ENCODE measurements around the gene PITX1.
A peak's percentile ranks its signal among the peaks of the same experiment; 100 is the strongest.

The PITX1 gene

GRCh38 chr5:135040333-135041144 is 6.5 kb upstream of the PITX1 start:
- peak in 1 of 6 experiments; percentile 7 for DNase-seq

GRCh38 chr5:135040034-135040332 is 6.0 kb upstream of the PITX1 start:
- DNase-seq, result peak in 1 of 6 experiments; percentile 1

DNA sequence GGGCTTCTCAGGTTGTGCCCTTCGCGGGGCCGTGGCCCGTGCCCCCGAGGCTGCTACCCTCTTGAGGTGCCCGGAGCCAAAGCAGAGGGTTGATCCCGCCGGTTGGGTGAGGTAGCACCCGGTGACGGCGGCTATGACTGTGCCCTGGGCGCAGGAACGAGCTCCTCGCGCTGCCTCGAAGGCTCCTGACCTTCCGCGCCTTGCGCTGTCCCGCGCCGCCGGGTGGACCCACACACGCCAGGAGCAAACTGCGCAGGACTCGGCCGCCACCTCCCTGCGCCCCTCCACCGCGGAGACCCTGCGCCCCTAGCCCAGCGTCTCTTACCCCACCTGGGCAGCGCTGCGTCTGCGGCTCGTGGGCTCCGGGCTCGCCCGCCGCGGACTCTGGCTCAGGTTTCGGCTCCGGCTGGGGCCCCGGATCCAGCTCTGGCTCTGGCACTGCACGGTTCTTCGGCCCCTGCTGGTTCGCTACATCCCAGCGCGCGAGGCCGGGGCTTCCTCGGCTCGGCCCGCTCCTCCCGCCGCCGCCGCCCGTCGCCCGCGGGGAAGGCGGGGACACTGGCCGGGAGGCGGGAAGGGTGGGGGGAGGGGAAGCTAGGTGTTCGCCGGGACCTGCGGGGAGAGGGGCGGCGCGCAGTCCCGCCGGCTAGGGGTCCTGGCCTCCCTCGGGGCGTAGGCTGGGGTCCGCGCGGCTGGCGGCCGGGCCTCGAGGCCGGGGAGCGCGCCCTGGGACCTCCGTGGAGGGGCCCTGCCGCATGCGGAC is 5.4 kb upstream of the PITX1 start:
- peak in 1 of 6 experiments; percentile 15 for DNase-seq

DNA sequence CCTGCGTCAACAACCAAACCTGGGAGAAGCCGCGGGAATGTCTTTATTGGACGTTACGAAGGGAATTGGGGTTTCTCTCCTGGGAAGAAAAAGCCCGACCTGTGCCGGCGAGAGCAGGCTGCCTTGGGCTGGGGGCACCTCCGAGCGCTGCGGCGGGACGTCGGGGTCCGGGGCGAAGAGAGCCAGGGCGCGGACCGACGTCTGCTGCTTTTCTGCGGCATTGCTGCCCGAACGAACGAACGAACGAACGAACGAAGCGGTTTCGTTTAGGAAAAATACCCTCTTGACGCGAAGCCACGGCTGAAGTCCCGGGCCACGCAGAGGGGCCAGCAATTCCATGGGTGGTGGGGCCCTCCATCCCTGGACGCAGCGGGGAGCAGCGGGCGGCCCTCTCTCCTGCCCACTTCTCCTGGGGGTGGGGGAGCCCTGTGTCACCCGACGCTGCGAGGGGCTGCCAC is 4.8 kb upstream of the PITX1 start:
- no peak for DNase-seq

DNA sequence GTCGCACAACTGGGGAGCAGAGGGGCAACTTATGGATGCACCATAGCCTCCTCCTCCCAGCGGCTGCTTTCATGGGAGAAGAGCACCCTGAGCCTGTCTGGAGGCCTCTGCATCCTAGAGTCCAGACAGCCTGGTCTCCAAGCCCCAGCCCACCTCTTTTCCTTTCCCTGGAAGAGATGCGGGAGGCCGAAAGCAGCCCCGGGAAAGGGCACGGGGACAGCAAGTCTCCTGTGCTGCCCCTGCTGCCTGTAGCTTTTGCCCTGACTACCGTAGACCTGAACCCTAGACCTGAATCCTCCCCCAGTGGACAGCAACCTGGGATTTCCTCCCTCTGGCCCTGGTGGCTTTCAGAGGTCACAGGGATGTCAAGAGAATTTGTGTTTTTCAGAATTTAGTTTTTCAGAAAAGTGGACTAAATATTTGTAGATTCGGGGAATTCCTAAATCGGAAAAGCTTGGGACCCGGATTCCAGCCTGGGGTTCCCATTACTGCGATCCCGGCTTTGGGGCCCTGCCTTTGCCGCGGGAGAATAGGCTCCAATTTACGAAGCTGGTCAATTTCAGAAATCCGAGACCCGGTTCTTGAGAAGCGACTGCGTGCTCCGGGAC is 4.3 kb upstream of the PITX1 start:
- no peak for DNase-seq

DNA sequence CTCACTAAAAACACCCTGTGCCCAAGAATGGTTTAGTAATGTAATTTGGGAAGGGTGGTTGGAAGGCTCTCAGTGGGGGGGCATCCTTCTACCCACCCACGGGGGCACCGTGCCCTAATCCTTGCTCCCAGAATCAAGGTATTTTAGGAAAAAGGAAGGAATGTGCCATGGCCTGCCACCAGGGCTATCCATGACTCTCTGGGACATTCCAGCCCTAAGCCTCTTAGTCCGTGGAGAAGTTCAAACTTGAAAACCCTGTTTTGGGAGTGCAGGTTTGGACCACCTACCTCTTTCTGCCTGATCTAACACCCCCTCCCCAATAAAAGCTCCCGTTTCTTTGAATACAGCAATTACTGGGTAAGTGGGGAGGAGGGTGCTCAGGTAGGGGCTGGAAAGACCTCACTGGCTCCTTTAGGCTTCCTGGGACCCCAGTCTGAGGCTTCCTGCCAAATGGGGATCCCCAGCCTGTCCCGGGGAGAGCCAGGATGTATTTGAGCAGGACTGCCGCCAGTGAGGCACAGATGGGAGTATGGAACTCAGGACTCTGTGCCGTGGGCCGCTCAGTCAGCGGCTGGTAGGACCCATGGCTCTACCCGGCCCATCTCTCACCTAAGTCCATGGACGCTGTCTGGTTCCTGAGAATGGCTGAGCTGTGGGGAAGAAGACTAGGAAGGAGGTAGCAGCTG is 3.6 kb upstream of the PITX1 start:
- peak in 1 of 6 experiments; percentile 4 for DNase-seq

GRCh38 chr5:135036405-135036804 is 2.4 kb upstream of the PITX1 start:
- DNase-seq, result peak in 1 of 6 experiments; percentile 1

GRCh38 chr5:135035678-135036030 is 1.6 kb upstream of the PITX1 start:
- DNase-seq, result no peak

GRCh38 chr5:135034963-135035677 is 1.1 kb upstream of the PITX1 start:
- peak in 1 of 6 experiments; percentile 25 for DNase-seq

- peak in 3 of 6 experiments; percentile 2 to 25 (median 10) for DNase-seq
Measured at GRCh38 chr5:135034236-135034962, 371 bp upstream of the PITX1 start.

DNA sequence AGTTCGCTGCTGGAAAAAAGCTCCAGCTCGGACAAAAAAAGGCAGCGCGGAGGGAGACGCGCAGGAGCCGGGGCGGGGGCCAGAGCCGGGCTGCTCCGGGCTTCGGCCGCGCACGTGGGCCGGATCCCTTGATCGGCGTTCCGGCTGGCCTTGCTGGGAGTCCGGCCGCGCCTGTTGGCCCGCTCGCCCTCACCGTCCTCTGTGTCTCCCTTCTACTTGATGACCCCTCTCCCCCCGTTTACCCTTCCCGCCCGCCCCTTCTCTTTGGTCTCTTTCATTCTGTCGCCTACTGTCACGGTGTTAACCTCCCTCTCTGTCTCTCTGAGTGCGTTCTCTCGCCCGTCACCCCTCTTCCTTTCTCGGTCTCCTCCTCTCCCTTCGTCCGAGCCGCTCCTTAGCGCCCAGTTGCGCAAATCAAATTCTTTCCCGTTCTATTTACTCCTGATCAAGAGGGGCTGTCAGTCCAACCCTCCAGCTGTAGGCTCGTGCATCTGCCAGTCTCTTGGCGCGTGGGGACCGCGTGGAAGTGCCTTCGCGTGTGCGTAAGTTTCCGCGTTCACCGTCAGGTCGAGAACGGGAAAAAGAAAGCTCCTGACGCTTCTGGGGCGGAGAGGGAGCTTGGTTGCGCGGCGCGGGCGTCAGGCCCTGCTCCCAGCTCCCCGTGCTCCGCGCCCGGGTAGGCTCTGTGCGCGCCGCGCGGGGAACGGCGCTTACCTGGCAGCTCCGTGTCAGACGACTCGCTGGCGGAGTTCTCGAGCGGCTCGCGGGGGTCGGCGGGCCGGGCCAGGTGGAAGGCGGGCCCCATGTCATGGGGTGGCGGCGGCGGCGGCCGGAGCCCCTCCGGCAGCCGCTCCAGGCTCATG is 798 bp downstream of the PITX1 start:
- peak in 2 of 6 experiments; percentile 8 to 49 for DNase-seq

GRCh38 chr5:135032695-135032998 is 1.4 kb downstream of the PITX1 start:
- peak in 1 of 6 experiments; percentile 14 for DNase-seq

DNA sequence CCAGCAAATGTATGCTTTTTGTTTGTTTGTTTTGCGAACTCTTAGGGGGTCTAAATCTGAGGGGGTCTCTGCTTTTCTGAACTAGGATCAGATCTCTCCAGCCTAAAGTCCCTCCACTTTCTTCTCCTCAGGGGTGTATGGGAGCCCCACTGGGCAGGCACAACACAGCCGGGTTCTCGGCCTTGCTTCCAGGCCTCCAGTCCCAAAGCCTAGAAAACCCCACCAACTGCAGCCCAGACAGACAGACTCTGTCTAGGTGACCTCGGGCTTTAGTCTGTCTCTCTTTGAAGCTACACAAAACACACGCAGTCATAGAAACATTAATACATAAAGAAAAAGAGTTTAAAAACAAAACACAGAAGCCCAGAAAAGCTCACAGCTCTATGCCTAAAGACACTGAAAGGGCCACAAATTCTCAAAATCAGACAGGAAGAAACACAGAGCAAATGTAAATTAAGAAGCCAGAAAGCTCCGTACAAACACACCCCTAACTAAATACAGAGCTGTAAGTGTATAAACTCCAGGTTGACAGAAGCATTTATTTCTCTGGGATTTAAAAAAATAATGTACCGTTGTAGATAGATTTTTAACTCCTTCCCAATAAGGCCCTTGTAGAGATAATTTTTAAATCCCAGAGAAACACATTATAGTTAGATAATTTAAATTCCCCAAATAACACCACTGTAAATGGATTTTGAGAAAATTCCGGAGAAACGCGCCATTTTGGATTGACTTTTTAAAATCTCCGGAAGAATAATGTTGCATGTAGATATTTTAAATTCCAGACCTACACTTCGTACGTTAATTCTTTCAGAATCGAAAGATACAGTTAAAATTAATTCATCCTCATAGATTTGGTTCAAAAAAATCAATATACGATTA is 2.0 kb downstream of the PITX1 start:
- DNase-seq, result peak in 1 of 6 experiments; percentile 24

DNA sequence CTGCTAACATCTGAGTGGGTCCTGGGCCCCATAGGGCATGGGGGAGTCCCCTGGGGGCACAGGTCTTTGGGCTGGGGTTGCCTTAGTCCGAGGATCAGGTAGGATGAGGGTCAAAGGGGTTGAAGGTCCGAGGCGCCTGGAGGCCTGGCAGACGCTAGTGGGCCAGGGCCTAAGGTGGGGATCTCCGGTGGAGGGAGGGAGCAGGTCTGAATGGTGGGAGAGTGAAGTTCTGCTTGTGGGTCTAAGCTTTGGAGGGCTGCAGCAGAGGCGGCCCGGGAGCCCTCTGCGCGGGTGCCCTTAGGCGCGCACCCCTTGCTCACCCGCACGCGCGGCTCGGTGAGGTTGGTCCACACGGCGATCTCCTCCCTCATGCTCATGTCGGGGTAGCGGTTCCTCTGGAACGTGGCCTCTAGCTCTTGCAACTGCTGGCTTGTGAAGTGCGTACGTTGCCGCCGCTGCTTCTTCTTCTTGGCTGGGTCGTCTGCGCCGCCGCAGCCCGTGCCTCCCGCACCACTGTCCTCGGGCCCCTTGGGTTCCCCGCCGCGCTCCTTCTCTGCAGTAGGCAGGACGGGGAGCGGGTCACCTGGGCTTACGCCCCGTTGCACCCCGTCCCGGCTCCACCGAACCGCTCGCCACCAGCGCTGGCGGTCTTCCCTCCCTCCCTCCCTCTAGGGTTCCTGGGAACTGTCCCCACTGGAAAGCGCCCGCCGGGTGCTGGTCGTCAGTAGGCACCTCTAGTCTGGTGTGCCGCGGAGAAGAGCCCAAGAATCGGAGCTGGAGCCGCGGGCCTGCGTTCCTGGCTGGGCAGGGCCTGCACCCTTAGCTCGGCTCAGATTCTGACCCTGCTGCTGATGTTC is 2.8 kb downstream of the PITX1 start:
- peak in 1 of 6 experiments; percentile 24 for DNase-seq

DNA sequence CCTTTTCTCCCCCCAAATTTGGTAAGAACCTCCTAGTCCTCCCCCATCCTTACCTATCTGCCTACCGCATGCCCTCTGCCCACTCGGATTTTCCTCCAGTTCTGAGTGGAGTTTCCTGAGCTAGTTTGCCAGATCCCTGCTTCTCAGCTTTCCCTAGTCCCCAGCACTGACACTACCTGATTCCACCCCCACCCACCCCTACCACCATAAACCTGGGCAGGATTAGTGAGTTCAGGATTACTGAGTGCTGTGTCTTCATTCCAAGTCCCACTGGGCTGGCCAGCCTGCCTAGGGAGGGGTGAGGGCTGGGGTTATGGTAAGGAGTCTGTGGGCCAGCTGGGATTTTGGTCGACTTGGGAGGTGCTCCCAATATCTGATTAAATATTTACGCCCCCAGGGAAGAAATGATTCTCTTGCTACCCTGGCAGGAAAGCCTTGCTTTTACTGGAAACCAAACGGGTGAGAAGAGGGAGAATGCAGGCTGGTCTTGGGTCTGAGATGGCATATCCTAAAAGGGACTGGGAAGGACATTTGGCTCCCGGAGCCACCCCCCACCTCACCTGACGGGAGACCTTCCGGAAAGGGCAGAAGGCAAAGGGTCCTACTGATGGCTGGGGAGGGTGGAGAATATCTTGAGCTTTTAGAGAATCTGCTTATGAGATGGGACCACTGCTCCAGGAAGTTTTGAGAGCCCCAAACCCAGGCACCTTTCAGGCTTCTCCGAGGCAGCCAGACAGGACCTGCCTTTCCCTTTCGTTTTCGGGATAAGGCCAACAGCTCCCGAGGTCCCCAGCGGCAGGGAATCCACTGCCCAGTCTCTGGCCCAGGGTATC is 3.7 kb downstream of the PITX1 start:
- no peak for DNase-seq

DNA sequence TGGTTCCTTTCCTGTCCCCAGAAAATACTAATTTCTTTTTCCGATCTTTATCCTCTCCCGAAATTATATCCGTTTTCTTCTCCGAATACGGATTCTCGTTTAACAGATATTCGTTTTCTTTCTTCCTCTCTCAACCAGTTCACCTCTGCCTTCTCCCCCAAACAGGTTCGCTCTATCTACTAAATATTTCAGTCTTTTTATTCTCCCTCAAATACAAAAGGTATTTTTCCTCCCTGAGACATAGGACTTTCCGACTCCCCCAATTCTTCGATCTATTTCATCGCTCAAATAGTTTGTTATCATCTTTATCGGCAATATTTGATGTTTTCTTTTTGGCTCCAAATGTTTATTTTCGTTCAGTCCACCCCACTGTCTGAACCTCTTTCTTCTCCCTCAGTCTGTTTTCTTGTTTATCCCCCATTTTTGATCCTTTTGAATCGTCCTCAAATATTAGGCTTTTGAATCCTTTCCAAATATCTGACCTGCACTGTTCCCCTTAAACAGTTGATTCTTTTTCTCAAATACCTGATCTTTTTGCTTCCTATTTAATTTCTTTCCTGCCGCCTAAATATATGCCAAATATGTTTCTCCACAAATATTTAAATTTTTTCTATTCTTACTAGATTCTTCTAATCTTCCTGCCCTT is 4.4 kb downstream of the PITX1 start:
- DNase-seq, result peak in 1 of 6 experiments; percentile 5

- peak in 1 of 6 experiments; percentile 7 for DNase-seq
Measured at GRCh38 chr5:135028791-135029476, 5.1 kb downstream of the PITX1 start.

Measured in stimulated activated naive CD4-positive, alpha-beta T cell (primary cell).